ENCODE results near the gene ORM2.

The ORM2 gene

GRCh38 chr9:114303571-114303970 lies 26.1 kb upstream of the ORM2 start:
- Histone ChIP-seq H3K27ac (ENCODE audit: low read length) (no peak overlapping the region), H3K9me2 (replicated peaks; ENCODE audit: insufficient read depth, low read length) (no peaks in the 10 kb centered on the region), H3K9ac (ENCODE audit: low read length) (no peak overlapping the region), H3K9me3 (replicated peaks; ENCODE audit: insufficient read depth, low read length) (no peaks in the 10 kb centered on the region), H4K20me1 (ENCODE audit: insufficient read depth, low read length) (no peaks in the 10 kb centered on the region), H3F3A (ENCODE audit: insufficient read depth, low read length) (no peaks in the 10 kb centered on the region), H3K4me1 (ENCODE audit: low read length) (no peaks in the 10 kb centered on the region), H3K79me2 (ENCODE audit: low read length) (no peaks in the 10 kb centered on the region), H2AFZ (ENCODE audit: low read length) (no peak overlapping the region), H3K4me2 (ENCODE audit: low read depth, low read length) (no peak overlapping the region), H3K36me3 (replicated peaks; ENCODE audit: insufficient read depth, low read length) (no peaks in the 10 kb centered on the region), H3K4me3 (ENCODE audit: low read length) (no peak overlapping the region), H3K27me3 (replicated peaks; ENCODE audit: insufficient read depth, low read length) (no peaks in the 10 kb centered on the region)
- no peak for DNase-seq
- TF ChIP-seq EZH2phosphoT487 (IDR thresholded peaks at IDR 0.05; ENCODE audit: low read length): no peak
- TF ChIP-seq CTCF (IDR thresholded peaks at IDR 0.05; ENCODE audit: low read length): no peak
- no peak for TF ChIP-seq EZH2 (optimal IDR thresholded peaks at IDR 0.05; ENCODE audit: low read depth, low read length)

- TF ChIP-seq EZH2phosphoT487 (IDR thresholded peaks at IDR 0.05; ENCODE audit: low read length) (no peak), EZH2 (optimal IDR thresholded peaks at IDR 0.05; ENCODE audit: low read depth, low read length) (no peak), CTCF (IDR thresholded peaks at IDR 0.05; ENCODE audit: low read length) (no peak)
- DNase-seq: no peak
Measured at GRCh38 chr9:114303977-114304376, 25.7 kb upstream of the ORM2 start.

GRCh38 chr9:114304416-114305188 lies 25.1 kb upstream of the ORM2 start:
- Histone ChIP-seq H2AFZ (ENCODE audit: low read length) (no peak overlapping the region), H3K36me3 (replicated peaks; ENCODE audit: insufficient read depth, low read length) (no peaks in the 10 kb centered on the region), H3K4me2 (ENCODE audit: low read depth, low read length) (no peak overlapping the region), H3K79me2 (ENCODE audit: low read length) (no peaks in the 10 kb centered on the region), H3K27me3 (replicated peaks; ENCODE audit: insufficient read depth, low read length) (no peaks in the 10 kb centered on the region), H3F3A (ENCODE audit: insufficient read depth, low read length) (no peaks in the 10 kb centered on the region), H3K4me3 (ENCODE audit: low read length) (no peak overlapping the region), H3K9me3 (replicated peaks; ENCODE audit: insufficient read depth, low read length) (no peaks in the 10 kb centered on the region), H3K9ac (ENCODE audit: low read length) (no peak overlapping the region), H3K4me1 (ENCODE audit: low read length) (no peaks in the 10 kb centered on the region), H3K27ac (ENCODE audit: low read length) (no peak overlapping the region), H3K9me2 (replicated peaks; ENCODE audit: insufficient read depth, low read length) (no peaks in the 10 kb centered on the region), H4K20me1 (ENCODE audit: insufficient read depth, low read length) (no peaks in the 10 kb centered on the region)
- TF ChIP-seq EZH2phosphoT487 (IDR thresholded peaks at IDR 0.05; ENCODE audit: low read length): no peak
- TF ChIP-seq CTCF (IDR thresholded peaks at IDR 0.05; ENCODE audit: low read length): no peak
- TF ChIP-seq EZH2 (optimal IDR thresholded peaks at IDR 0.05; ENCODE audit: low read depth, low read length): no peak
- DNase-seq: no peak

More at GRCh38 chr9:114303977-114304376, 25.7 kb upstream of the ORM2 start:
- H3K4me1 ChIP-seq (ENCODE audit: low read length): no peaks in the 10 kb centered on the region
- H3K27me3 ChIP-seq (replicated peaks; ENCODE audit: insufficient read depth, low read length): no peaks in the 10 kb centered on the region
- H3K9ac ChIP-seq (ENCODE audit: low read length): no peak overlapping the region
- no peaks in the 10 kb centered on the region for H3F3A ChIP-seq (ENCODE audit: insufficient read depth, low read length)
- H3K36me3 ChIP-seq (replicated peaks; ENCODE audit: insufficient read depth, low read length): no peaks in the 10 kb centered on the region
- no peak overlapping the region for H3K4me2 ChIP-seq (ENCODE audit: low read depth, low read length)
- no peak overlapping the region for H3K4me3 ChIP-seq (ENCODE audit: low read length)
- H3K9me3 ChIP-seq (replicated peaks; ENCODE audit: insufficient read depth, low read length): no peaks in the 10 kb centered on the region
- H4K20me1 ChIP-seq (ENCODE audit: insufficient read depth, low read length): no peaks in the 10 kb centered on the region
- H3K27ac ChIP-seq (ENCODE audit: low read length): no peak overlapping the region
- H3K79me2 ChIP-seq (ENCODE audit: low read length): no peaks in the 10 kb centered on the region
- H2AFZ ChIP-seq (ENCODE audit: low read length): no peak overlapping the region
- no peaks in the 10 kb centered on the region for H3K9me2 ChIP-seq (replicated peaks; ENCODE audit: insufficient read depth, low read length)
